Tibial nerve (tissue), 4 donors: ENCODE measurements around the gene RABEP1. TPM values are rescaled to one million over a fixed set of nuclear protein-coding genes. Genes with fewer than 3 reads are reported as not detected.

Experiments
- DNase-seq, 2 donors: peaks; one replicate each; pipeline ENCODE4 v3.0.0-alpha.2; 2019; ENCODE audit warnings: low spot score in 2 of 2
- H3K27ac ChIP-seq, 4 donors: fragments of 200-600 bp; sonication (generic) in 3 of 4; one replicate each; pipeline ENCODE4 v1.5.1; 2017 to 2019; ENCODE audit warnings: mild to moderate bottlenecking in 1 of 4
- H3K27me3 ChIP-seq, 2 donors: fragments of 200-600 bp; sonication (generic) in 1 of 2; one replicate each; pipeline versions ENCODE4 v1.5.1 to v1.6.0; 2017 to 2019
- H3K36me3 ChIP-seq, 3 donors: fragments of 200-600 bp; sonication (generic); one replicate each; pipeline ENCODE4 v1.5.1; 2018 to 2019
- H3K4me1 ChIP-seq, 4 donors: fragments of 200-600 bp; sonication (generic) in 3 of 4; one replicate each; pipeline ENCODE4 v1.5.1; 2017 to 2019
- H3K4me3 ChIP-seq, 4 donors: fragments of 200-600 bp; sonication (generic) in 3 of 4; one replicate each; pipeline ENCODE4 v1.5.1; 2017 to 2019; ENCODE audit warnings: mild to moderate bottlenecking in 1 of 4, moderate library complexity in 1 of 4
- H3K9me3 ChIP-seq, 4 donors: fragments of 200-600 bp; sonication (generic) in 3 of 4; one replicate each; pipeline ENCODE4 v1.5.1; 2017 to 2019
- CTCF ChIP-seq, 5 experiments: fragments of 200-600 bp in 3 of 5; fragments of 450-650 bp in 2 of 5; sonication (generic) in 3 of 5; IDR thresholded peaks; one replicate each; pipeline ENCODE4 v1.5.1; 2016 to 2019; ENCODE audit warnings: antibody characterized with exemption in 5 of 5, mild to moderate bottlenecking in 3 of 5, moderate library complexity in 2 of 5
- EP300 ChIP-seq, 2 donors: sonication (generic); formaldehyde crosslinking; IDR thresholded peaks; one replicate each; pipeline ENCODE4 v1.6.1; 2017; ENCODE audit warnings: antibody characterized with exemption in 2 of 2, mild to moderate bottlenecking in 1 of 2
- POLR2A ChIP-seq, 2 donors: fragments of 450-650 bp; IDR thresholded peaks; one replicate each; pipeline ENCODE4 v1.6.1; 2017; ENCODE audit warnings: antibody characterized with exemption in 2 of 2, mild to moderate bottlenecking in 2 of 2, moderate library complexity in 2 of 2
- WGBS, 2 donors: methylation state at CpG; one replicate each; pipeline ENCODE4 v1.1.5; 2018; 5-methylcytosine and 5-hydroxymethylcytosine counted together
- total RNA-seq, 4 donors: library from RNA; depleted of rRNA; stranded (reverse); fragments of >200 nt; gene quantifications; one replicate each; pipeline ENCODE4 v1.1.0, GENCODE V29; 2016

Gene RABEP1
- total RNA-seq, 4 donors from 2014 or later: 45.7 to 61.8 (median 47.7) TPM

DNA sequence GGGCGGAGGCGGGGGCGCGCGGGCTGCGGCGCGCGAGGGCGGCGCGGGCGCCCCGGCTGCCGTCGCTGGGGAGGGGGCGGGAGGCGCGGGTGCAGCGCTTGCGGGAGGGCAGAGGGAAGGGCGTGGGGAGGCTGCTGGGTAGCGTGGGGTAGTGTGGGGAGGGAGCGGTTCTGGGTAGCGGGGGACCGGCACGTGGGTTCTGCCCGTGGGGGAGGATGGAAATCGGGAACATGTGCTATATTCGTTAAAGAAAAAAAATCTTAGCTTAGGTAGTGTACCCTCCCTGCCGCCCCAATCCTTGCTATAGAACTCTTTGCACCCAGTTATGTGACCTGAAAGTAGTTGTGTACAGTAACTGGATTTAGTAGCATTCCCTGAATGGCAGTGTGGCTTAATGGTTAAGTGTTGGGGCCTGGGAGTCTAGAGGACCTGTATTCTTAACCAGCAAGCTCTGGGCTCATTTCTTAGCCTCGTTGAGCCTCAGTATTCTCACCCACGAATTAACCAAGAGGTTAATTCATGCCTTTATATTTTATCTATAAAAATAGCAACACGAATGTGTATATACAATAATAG, 646 bp downstream of the RABEP1 start:
- H3K9me3 ChIP-seq: no peaks in the 10 kb centered on the region

DNA sequence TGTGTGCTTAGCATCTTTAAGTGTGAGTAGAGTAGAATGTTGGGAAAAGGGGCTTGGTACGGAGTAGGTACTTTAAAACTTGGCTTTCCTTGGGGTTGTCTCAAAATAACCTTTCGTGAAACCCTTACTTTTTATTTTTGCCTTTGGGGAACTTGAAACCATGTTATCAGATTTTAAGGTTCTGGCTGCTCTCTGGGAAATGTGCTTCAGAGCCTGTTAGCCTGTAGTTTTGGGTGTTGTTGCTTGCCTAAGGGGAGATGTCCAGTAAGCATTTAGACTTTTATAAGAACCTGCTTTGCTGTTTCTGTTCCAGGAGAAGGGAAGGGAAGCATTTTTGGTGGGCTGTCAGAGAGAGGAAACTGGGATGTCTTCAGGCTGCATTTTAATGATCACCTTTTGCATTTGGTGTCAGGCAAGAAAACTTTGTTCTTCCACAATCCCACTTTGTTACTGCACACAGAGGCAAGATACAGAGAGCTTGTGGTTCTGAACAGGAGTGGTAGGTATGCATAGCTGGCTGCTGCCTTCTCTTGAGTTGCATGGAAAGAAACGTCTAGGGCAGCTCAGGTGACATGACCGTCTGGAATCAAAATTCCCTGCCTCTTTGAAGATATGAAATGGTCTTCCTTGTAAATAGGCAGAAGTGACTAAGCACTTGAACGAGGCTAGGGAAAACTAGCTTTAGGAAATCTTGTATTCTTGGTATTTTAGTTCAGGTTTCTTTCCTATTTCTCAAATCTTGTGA, 1.7 kb downstream of the RABEP1 start:
- peak overlapping the region in 3 of 4 donors; percentile 42 to 99 (median 77) for H3K4me3 ChIP-seq
- H3K9me3 ChIP-seq: no peaks in the 10 kb centered on the region
- WGBS, 2 donors: 43% methylated on average over 5 of the region's 5 CpGs
- H3K4me1 ChIP-seq: peaks cover 0 to 40% (median 17%) of the 10 kb centered on the region in 4 donors
- DNase-seq: no peak
- no peaks in the 10 kb centered on the region for H3K27me3 ChIP-seq
- peak overlapping the region in 2 of 4 donors; percentile 63 to 97 for H3K27ac ChIP-seq
- TF ChIP-seq POLR2A (IDR thresholded peaks at IDR 0.05) (no peak), CTCF (IDR thresholded peaks at IDR 0.05) (no peak), EP300 (IDR thresholded peaks at IDR 0.05) (no peak)
- peaks cover 0 to 4% (median 0%) of the 10 kb centered on the region in 3 donors for H3K36me3 ChIP-seq

More for the DNA sequence above, 646 bp downstream of the RABEP1 start:
- no peak for DNase-seq
- peaks cover 0 to 36% (median 17%) of the 10 kb centered on the region in 4 donors for H3K4me1 ChIP-seq
- H3K36me3 ChIP-seq: peaks cover 0 to 4% (median 0%) of the 10 kb centered on the region in 3 donors
- no peaks in the 10 kb centered on the region for H3K27me3 ChIP-seq
- no peak for TF ChIP-seq EP300 (IDR thresholded peaks at IDR 0.05)
- TF ChIP-seq POLR2A (IDR thresholded peaks at IDR 0.05): no peak
- no peak for TF ChIP-seq CTCF (IDR thresholded peaks at IDR 0.05)
- 2 to 3% methylated on average over 25 to 33 of the region's 34 CpGs for WGBS, 2 donors
- H3K27ac ChIP-seq: peak overlapping the region in 3 of 4 donors; percentile 63 to 97 (median 87)
- H3K4me3 ChIP-seq: peak overlapping the region; percentile 42 to 99 (median 78)

DNA sequence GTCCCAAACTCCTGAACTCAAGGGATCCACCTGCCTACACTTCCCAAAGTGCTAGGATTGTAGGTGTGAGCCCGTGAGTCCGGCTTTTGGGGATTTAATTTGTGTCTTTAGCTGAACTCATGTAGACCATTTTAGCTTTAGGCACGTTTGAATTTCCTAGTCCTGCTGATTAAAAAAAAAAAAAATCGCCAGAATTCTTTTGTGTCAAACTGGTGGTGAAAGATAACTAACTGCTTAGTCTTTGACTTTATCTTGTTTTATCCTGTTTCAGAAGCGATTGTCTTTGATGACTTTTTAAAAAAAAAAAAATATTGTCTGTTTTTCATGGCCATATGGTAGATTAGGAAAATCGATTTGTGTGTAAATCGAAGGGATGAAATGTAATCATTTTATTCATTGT, 2.6 kb downstream of the RABEP1 start:
- no peak overlapping the region for H3K27ac ChIP-seq
- H3K4me1 ChIP-seq: peaks cover 0 to 40% (median 20%) of the 10 kb centered on the region in 4 donors
- H3K36me3 ChIP-seq: peaks cover 0 to 4% (median 0%) of the 10 kb centered on the region in 3 donors
- 70 to 72% methylated on average over 7 of the region's 7 CpGs for WGBS, 2 donors
- DNase-seq: no peak
- TF ChIP-seq CTCF (IDR thresholded peaks at IDR 0.05): no peak
- no peak for TF ChIP-seq EP300 (IDR thresholded peaks at IDR 0.05)
- TF ChIP-seq POLR2A (IDR thresholded peaks at IDR 0.05): no peak
- H3K9me3 ChIP-seq: no peaks in the 10 kb centered on the region
- H3K4me3 ChIP-seq: no peak overlapping the region
- no peaks in the 10 kb centered on the region for H3K27me3 ChIP-seq

DNA sequence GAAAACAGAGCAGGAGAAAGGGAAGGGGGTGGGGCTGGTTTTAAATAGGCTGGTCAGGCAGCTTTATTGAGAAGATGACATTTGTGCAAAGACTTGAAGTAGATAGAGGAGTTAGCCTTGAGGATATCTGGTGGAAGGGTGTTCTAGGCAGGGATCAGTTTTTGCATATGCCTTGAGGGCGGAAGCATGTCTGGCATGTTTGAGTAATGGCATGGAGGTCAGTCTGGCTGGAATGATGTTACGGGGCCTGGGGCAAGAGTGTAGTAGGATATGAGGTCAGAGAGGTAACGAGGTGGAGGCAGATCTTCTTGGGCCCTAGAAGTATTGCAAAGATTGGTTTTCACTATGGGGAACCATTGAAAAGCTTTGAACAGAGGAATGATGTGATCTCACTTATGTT, 4.8 kb downstream of the RABEP1 start:
- Histone ChIP-seq H3K4me3 (no peak overlapping the region), H3K4me1 (peaks cover 0 to 36% (median 20%) of the 10 kb centered on the region in 4 donors), H3K36me3 (peaks cover 0 to 4% (median 0%) of the 10 kb centered on the region in 3 donors), H3K9me3 (no peaks in the 10 kb centered on the region), H3K27me3 (no peaks in the 10 kb centered on the region), H3K27ac (no peak overlapping the region)
- no peak for DNase-seq
- 90 to 92% methylated on average over 3 of the region's 3 CpGs for WGBS, 2 donors
- TF ChIP-seq EP300 (IDR thresholded peaks at IDR 0.05): no peak
- no peak for TF ChIP-seq CTCF (IDR thresholded peaks at IDR 0.05)
